HG03442 (cell line): ENCODE data around the gene PATJ.
"Not testable (repeated sequence)": the region's sequence is repeated elsewhere in the genome, so short reads cannot be mapped to it uniquely, and the experiment has no call there.

ENCODE experiments used
- ATAC-seq: cut with Tn5 transposase; IDR thresholded peaks from one replicate; pipeline ENCODE4 v1.9.1; 2021; ENCODE audit warnings: mild to moderate bottlenecking, moderate library complexity; ENCODE audit not compliant: unreplicated experiment

The PATJ gene

DNA sequence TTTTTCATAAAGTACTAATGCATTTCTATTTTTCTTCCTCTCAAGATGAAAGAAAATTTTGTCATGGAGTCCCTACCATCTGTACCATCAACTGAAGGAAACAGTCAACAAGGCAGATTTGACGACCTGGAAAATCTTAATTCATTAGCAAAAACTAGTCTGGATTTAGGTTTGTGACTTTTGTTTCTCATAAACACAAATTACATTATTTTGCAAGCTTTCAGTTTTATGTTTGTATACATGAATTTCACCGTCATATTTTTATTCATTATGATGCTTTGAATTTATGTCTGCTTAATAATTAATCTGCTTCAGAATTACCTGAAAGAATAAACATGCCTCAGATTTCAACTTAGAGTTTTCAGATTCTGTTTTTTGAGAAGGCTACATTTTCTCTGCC lies 132.9 kb downstream of the PATJ start:
- ATAC-seq: no peak

DNA sequence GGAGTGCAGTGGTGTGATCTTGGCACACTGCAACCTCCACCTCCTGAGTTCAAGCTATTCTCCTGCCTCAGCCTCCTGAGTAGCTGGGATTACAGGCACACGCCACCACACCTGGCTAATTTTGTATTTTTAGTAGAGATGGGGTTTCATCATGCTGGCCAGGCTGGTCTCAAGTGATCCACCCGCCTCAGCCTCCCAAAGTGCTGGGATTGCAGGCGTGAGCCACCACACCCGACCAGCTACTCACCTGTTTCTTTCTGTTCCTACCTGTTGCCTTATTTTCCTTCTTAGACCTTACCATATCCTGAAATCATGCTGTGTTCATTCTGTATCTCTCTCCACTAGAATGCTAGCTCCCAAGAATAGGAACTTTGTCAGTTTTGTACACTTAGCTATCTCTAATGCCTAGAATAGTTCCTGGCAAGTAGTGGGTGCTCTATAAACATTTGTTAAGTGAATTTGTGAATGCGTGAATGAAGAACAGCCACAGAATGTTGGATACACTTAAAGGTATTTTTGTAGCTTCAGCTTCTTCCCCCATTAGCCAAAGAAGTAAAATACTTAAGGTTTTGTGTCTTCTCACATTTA lies 137.7 kb downstream of the PATJ start:
- not testable (repeated sequence) for ATAC-seq

DNA sequence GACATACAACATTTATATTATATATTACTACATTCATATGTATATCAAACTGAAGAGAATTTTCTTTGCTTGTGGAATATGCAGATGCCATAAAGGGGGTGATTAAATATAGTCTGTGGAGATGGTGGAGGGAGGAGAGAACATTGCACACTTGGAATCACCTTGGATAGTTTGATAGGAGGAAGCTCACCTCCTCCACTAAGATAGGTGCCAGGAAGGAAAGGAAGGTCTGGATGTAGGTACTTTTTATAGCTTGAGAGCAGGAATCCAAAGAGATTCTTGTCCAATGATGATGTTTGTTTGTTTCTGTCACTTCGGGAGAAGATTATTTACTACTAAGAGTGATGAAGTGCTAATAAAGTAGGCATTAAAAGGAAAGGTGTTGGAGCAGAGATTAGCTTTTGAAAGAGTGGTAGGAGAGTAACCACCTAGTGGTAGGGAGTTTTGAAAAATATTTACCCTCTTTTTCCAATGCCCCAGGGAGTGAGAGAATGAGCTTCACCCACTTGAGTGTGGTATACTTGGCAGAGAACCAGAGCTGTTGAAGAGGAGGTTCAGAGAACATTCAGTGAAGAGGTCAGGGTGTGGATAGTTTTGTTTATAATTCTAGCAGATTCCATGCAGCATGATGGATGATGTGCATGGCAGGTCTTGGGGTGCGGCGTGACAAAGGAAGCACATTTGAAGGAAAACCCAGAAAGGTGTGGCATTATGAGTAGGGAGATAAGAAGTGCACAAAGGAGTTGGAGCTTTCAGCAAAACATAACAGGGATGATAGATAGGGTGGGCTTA lies 145.0 kb downstream of the PATJ start:
- ATAC-seq: no peak

DNA sequence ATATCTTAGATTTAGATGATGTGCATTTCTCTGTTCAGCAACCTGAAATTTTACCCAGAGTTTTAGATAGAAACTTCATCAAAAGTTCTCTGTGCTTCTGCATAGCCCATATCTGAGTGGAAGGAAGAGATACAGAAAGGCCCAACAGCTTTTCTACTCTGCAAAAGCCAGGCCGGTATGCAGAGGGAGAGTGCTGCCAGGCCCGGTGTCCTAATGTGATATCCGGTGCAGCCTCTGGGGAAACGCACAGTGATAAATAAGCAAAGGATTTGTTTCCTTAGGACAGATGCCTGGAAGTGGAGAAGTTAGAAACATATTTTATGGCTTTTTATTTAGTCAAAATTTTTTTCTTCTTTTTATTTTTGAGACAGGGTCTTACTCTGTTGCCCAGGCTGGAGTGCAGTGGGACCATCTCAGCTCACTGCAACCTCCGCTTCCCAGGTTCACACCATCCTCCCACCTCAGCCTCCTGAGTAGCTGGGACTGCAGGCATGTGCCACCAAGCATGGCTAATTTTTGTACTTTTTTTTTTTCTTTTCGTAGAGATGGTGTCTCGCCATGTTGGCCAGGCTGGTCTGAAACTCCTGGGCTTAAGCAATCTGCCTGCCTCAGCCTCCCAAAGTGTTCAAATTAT lies 145.8 kb downstream of the PATJ start:
- ATAC-seq: no peak

DNA sequence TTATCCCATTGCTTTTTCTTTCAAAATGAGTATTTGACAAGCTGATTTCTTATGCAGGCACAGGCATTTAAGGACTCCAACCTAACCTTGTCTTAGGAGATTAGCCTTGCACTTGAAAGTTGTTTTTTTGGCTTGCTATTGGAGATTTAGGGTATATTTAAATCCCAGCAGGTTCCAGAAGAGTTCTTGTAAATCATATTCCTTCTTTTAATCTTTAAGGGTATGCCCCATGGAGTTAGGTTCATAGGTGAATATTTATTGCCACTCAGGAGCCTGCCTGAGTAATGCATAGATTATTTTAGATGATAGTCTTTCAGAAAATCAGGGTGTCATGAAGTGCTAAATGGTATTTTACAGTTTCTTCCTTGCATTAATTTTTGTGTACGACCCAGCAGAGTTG lies 146.5 kb downstream of the PATJ start:
- ATAC-seq: no peak

DNA sequence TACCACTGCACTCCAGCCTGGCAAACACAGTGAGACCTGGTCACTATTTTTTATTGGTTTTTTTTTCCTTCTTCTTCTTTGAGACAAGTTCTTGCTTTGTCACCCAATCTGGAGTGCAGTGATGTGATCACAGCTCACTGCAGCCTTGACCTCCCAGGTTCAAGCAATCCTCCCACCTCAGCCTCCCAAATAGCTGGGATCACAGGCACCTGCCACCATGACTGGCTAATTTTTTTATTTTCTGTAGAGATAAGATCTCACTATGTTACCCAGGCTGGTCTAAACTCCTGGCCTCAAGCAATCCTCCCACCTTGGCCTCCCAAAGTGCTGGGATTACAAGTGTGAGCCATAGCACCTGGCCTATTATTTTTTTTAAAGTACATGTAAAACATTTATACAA lies 148.2 kb downstream of the PATJ start:
- ATAC-seq: not testable (repeated sequence)

DNA sequence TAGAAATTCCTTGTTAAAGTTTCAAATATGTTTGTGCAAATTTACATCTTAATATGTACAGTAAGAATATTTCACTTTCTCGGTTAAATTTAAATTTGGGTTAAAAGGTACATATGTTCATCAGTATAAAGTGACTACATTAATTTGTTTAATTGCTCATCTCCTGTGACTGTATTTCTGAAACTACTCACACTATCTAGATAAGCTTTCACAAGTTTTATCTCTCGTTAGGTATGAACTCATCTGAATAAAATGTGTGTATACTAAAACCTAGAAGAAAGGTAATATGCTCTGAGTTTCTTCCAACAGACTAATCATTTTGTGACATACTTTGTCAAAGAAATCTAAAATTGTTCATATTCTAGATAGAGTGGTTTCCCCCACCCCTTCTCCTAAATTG lies 150.7 kb downstream of the PATJ start:
- no peak for ATAC-seq

DNA sequence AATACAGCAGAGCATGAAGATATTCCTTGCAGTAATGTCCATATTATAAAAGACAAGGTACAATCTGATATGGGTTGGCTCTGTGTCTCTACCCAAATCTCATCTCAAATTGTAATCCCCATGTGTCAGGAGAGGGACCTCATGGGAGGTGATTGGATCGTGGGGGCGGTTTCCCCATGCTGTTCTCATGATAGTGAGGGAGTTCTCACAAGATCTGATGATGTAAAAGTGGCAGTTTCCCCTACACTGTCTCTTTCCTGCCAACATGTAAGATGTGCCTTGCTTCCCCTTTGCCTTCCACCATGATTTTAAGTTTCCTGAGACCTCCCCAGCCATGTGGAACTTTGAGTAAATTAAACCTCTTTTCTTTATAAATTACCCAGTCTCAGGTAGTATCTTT lies 152.0 kb downstream of the PATJ start:
- ATAC-seq: not testable (repeated sequence)

DNA sequence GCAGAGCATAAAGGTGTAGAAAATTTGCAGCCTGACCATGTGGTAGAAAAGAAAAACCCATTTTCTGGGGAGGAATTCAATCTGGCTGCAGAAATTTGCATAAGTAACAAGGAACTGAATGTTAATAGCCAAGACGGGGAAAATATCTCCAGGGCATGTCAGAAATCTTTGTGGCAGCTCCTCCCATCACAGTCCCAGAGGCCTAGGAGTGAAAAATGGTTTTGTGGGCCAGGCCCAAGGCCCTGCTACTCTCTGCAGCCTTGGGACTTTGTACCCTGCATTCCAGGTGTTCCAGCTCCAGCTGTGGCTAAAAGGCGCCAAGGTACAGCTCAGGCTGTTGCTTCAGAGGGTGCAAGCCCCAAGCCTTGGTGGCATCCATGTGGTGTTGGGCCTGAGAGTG lies 152.9 kb downstream of the PATJ start:
- no peak for ATAC-seq

DNA sequence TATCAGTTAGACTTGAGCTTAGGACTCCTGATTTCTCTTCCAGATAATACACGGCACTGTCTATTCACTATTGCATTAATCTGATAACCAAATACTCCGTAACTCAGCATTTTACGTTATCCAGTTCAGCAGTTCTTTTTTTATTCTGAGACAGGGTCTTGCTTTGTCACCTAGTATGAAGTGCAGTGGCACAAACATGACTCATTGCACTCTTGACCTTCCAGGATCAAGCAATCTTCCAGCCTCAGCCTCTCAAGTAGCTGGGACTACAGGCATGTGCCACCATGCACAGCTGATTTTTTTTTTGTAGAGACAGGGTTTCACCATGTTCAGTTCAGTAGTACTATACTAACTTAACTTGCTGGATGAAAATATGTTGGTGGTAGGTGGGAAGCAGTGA lies 156.4 kb downstream of the PATJ start:
- ATAC-seq: no peak

DNA sequence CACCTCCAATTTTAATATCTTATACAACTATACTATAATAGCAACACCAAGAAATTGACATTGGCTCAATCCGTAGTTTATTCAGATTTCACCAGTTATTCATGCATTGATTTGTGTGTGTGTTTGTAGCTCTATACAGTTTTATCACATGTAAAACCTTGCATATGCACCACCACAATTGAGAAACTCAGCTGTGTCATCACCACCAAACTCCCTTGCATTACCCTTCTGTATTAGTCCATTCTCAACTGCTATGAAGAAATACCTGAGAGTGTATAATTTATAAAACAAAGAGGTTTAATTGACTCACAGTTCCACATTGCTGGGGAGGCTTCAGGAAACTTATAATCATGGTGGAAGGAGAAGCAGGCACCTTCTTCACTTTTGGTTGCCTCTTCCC lies 162.1 kb downstream of the PATJ start:
- ATAC-seq: no peak

DNA sequence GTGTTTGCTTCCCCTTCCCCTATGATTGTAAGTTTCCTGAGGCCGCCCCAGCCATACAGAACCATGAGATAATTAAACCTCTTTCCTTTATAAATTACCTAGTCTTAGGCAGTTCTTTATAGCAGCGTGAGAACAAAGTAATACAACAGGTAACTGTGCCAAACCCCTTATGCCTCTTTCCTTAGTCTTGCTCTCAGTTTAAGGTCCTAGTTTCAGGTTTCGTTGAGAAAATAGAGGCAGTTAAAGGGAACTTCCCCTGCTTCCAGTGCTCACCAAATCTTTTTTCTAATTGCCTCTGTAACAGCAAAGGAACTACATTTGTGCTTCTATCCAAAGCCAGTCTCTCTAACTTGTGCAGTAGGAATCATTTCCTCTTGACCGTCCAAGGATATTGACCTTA lies 164.8 kb downstream of the PATJ start:
- ATAC-seq: no peak

DNA sequence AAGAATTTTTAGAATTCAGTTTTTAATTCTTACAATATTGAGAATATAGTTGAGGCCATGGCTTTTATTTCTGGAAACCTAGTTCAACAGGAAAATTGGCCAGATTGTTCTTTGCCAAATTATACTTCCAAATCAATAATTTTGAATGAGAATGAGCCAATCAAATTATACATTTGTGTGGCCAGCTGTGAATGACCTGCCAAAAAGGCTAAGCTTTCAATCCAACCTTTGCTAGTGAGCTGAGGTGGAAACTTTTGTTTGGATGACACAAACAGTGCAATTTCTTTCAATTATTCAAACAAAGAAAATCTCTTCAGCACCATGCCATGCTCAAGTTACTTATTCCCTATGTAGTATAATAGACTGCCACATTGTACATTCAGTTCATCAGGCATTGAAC lies 167.8 kb downstream of the PATJ start:
- no peak for ATAC-seq

DNA sequence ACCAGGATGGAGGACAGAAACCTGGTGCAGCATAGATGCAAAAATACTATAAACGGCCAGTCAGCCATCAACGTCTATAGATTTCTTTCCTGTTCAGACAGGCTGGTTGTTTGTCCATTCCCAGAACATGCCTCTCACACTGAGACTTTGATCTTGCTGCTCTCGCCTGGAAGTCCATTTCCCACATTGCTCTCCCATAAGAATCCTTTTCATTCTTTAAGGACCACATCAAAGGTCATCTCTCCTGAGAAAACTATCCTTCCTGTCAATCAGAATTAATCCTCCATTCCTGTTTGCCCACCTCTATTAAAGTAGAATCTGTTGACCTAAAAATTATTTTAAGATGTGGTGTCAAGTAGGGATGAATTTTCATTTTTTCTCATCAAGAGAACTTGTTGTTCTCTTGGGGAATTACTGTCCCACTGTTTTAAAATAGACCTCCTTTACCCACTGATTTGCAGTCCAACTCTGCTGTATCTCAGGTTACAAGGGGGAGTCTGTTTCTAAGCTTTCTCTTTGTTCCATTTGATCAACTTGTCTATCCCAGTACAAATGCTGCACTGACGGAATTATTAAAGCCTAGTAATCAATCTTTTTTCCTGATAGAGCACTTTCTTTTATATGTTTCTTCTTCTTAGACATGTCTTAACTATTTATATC lies 172.7 kb downstream of the PATJ start:
- no peak for ATAC-seq

DNA sequence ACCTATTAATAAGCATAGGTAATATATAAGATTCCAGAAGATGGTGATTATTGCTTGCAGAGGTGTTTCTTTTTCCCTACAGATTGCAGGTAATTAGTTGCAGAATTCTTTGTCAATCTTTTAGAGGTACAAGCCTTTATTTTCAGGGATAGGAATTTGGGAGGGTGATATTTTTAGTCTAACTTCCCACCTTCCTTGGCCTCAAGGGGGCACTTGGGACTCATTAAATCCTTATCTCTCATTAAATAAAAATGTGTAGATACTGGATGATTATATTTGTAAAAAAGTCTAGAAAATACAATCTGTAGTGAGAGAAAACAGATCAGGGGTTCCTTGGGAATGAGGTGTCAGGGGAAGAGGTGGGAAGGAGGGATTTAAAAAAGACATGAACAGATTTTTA lies 179.2 kb downstream of the PATJ start:
- no peak for ATAC-seq

DNA sequence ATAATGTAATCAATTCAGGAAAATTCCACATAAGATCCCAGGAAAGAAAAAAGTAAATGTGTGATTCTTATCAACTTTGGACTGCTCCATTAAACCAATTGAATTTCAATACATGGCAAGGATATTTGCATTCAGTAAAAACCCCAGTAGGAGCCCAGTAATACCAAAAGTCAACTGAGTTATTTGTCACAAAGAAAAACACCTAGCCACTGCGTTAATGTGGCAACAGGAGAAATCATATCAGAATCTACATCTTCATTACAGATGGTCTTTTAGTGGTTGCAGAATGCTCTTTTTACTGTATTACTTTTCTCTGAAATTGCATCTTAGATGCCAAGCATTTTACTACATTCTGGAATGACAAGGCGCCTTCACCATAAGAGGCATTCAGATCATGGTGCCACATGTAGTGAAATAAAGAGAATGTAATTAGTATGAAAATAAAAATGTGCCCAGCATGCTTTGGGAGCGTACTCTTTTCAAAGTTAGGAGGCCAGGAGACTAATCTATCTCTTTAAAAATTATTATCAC lies 180.7 kb downstream of the PATJ start:
- no peak for ATAC-seq

DNA sequence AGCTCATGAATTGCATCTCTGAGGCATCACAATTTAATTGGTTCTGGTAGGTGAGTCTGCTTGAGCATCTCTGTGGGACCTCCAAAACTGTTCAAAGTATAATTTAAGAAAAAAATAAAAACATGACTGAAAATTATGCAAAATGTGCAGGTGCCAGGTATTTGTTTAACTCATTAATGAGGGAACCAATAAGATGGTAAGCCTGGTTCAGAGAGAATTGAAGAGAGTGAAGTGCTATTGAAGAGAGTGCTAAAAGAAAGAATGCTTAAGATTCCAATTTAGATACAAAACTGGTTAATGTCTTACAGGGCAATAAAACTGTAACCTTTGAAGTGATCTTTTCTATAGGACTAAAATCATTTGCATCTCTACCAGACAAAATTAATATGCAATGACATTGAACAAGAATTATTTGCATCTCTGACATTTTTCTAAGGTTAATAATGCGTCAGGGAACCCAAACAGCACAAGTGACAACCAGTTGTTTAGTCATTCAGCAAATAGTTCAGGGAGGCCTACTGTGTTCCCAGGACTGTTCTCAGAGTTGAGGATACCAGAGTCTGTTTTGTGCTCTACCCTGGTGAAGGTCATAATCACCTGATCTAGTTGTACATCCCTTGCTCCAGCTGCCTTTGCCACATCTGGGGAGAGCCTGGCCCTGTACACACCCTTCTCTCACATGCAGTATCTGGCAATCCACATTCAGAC lies 183.5 kb downstream of the PATJ start:
- no peak for ATAC-seq

DNA sequence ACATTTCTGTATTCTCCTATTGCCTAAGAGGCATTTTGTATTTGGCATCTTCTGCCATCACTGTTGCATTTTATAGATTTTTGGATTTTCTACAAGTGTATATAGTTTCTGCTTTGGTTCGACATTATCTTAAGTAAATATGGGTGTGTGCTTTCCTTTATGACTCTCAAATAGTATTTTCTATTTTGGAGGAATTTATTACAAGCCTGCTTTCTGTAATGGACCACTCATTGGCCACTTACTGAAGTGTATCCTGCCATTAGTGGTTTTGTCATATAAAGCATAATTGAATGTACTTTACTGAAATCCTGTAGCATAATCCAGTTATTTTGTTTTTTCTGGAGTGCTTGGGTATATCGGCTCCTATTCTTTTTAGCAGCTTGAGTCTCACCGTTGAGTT lies 184.3 kb downstream of the PATJ start:
- ATAC-seq: no peak

DNA sequence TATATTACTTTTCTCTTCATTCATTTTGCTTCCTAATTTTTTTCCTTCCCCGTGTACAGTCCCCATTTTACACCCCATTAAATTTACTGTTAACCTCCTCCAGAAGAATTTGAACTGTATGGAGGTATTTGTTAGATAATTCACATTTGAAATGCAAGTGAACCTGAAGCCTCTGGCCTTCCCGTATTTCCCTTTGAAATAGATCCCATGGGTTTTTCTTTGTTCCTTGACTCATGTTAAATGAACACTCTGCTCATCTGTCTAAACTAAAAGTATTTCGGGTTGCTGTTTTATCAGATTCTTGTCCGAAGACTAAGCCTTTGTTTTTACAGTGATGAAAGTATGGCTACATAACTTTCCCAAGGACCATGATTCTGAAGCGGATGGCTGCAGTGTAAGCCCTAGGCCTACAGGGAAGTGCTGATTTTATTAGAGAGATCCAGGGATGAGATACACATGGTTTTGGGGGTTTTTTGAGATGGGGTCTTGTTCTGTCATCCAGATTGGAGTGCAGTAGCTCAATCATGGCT lies 187.9 kb downstream of the PATJ start:
- ATAC-seq: no peak

DNA sequence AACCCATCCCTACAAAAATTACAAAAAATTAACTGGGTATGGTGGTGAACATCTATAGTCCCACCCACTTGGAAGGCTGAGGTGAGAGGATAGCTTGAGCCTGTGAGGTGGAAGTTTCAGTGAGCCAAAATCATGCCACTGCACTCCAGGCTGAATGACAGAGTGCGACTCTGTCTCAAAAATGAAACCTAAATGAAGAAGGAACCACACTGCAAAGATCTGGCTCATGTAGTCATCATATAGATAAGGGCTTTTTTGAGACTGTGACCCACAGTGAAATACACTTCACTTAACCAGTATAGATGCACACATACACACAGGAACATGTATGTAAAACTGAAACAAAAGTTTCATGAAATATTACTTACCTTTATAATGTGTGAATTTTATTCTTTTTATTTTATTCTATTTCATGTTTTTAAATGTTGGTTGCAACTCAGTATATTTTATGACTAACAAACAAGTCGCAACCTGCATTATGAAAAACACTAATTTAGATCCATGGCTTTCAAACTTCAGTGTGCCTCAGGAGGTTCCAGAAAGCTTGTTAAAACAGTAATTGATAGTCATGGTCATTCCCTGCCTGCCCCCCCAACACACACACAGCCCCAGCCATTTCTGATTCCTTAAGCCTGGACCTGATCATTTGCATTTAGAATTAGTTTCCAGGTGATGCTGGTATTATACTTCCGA lies 189.5 kb downstream of the PATJ start:
- ATAC-seq: no peak
